GM18526 (cell line): Measurements from ENCODE around the gene TFIP11.

Experiments used
- POLR2A ChIP-seq: IDR thresholded peaks from 3 replicates; pipeline ENCODE4 v1.6.1; 2011; ENCODE audit not compliant: insufficient read length; ENCODE audit errors: extremely low read depth

TFIP11 gene

GRCh38 chr22:26492220-26492619 is 20.1 kb downstream of the TFIP11 start:
- no peak for TF ChIP-seq POLR2A

GRCh38 chr22:26489447-26490036 is 22.7 kb downstream of the TFIP11 start:
- no peak for TF ChIP-seq POLR2A

GRCh38 chr22:26487996-26488395 is 24.3 kb downstream of the TFIP11 start:
- no peak for TF ChIP-seq POLR2A

DNA sequence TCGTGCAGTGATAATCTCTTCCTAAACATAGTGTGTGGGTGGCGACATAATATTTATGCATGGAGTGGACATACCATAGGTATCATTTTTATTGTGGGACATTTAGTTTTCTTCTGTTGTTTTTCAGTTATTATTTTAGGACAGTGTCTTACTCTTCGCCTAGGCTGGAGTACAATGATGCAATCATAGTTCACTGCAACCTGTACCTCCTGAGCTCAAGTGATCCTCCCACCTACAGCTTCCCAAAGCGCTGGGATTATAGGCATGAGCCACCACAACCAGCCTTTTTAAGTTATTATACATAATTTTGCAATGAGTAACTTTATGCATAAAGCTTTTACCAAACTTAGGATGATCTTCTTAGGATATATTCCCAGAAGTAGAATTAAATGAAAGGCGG is 25.9 kb downstream of the TFIP11 start:
- no peak for TF ChIP-seq POLR2A

- TF ChIP-seq POLR2A: no peak
These were observed 26.4 kb downstream of the TFIP11 start for GRCh38 chr22:26485806-26486390.

GRCh38 chr22:26485013-26485412 is 27.3 kb downstream of the TFIP11 start:
- no peak for TF ChIP-seq POLR2A

GRCh38 chr22:26484360-26484706 is 27.9 kb downstream of the TFIP11 start:
- no peak for TF ChIP-seq POLR2A

GRCh38 chr22:26483439-26484359 is 28.6 kb downstream of the TFIP11 start, which contains the start of the genes HPS4 and SRRD:
HPS4 (minus strand) TSS chr22:26483783; CDS start chr22:26481762, 2,021 bp downstream.
SRRD (plus strand) TSS chr22:26483877; CDS start chr22:26483891, 14 bp downstream.
- peak; percentile 88 for TF ChIP-seq POLR2A

DNA sequence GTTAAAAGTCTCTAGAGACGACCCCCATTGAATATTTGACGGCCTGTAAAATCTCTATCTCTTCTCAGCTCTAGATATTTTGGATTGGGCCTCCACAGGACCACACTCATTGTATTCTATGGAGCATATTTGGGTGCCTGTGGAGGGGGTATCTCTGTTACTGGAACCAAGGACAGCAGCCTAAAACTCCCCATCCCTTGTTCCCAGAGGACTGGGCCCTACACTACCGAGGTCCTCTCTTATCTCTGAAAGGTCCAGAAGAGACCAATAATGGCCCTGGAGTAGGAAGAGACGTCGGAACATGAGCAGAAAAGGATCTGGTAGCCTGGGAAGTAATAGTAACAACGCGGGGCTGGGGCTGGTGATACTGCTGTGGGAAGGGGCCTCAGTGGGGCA is 29.2 kb downstream of the TFIP11 start:
- TF ChIP-seq POLR2A: no peak

- TF ChIP-seq POLR2A: no peak
These were observed 30.1 kb downstream of the TFIP11 start for GRCh38 chr22:26482161-26482560.

DNA sequence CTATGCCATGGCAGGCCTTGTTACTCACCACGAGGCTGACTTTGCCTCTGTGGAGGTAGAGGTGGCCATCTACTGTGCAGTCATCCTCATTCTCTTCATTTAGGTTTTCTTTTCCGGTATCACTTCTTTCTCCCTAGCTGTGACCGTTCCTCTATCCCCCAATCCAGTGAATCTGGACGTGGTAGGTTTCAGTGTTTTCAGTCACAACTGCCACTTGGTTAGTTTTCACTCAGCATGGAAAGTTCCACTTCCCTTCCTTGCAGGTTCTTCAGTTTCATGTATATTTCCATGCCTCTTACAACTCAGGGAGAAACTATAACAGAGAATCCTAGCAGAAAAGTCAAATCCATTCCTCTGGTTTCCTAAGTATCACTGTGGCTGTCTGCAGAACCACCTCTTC is 30.6 kb downstream of the TFIP11 start:
- no peak for TF ChIP-seq POLR2A

DNA sequence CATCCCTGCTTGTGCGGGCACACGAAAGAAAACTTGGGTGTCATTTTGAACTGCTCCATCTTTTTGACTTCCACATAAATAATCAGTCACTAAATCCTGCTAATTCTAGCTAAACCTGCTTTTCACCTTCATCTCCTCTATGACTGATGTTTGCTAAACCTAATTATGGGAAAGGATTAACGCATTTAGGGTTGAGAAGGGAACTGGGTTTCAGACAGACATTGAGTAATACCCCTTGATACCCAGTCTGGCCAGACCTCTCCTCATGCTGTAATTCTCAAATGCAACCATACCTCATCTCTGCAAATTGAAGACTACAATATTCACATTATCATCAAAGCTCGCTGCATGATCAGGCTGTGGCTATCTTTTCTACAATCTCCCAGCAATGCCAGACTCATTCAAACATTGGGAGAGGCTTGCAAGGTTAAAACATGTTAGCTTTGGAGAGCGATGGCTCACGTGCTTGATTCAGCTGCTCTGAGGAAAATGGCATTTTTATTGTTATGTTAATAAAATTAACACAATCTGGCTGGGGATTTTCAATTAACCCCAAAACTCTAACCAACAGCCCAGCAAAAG is 31.1 kb downstream of the TFIP11 start:
- TF ChIP-seq POLR2A: no peak

DNA sequence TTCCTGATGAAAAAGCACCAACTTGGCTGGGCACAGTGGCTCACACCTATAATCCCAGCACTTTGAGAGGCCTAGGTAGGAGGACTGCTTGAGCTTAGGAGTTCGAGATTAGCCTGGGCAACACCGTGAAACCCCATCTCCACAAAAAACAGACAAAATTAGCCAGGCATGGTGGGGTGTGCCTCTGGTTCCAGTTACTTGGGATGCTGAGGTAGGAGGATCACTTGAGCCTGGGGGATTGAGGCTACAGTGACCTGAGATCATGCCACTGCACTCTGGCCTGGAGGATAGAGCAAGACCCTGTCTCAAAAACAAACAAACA is 31.7 kb downstream of the TFIP11 start:
- no peak for TF ChIP-seq POLR2A

- TF ChIP-seq POLR2A: no peak
These were observed 32.3 kb downstream of the TFIP11 start for GRCh38 chr22:26479792-26480610.
